Keratinocyte (primary cell): ENCODE data around the gene SLC7A11.

ENCODE experiments used
- EZH2 ChIP-seq: IDR thresholded peaks from one replicate; pipeline ENCODE4 v1.6.1; 2012; ENCODE audit warnings: inconsistent platforms, mild to moderate bottlenecking, low read length, moderate library complexity
- TF ChIP-seq, protein P1 (sequence below), 3 experiments: IDR thresholded peaks in 1 of 3; conservative IDR thresholded peaks in 1 of 3; optimal IDR thresholded peaks in 1 of 3; 2 replicates in 2 of 3; 3 replicates in 1 of 3; pipeline versions ENCODE3 to v1.5.1; 2011; ENCODE audit warnings: low read length in 3 of 3, mild to moderate bottlenecking in 3 of 3, moderate library complexity in 2 of 3, control low read depth in 1 of 3, inconsistent platforms in 1 of 3; ENCODE audit not compliant: insufficient read depth in 2 of 3; ENCODE audit errors: extremely low read depth in 1 of 3

DNA sequence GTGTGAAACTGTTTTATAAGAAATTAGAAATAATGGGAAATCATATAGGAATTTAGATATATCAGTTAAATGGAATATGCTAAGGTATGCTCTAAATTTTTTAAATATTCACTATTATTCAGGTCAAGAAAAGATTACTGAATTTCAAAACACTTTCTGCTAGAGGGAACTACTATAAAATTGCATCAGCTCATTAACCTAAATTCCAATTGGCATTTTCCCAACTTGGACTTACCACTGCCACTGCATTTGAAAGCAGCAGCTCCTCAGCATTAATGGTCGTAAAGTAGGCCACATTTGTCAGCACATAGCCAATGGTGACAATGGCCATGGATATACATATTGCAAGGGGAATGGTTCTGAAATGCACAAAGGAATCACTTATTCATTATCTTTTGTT is 57.3 kb downstream of the SLC7A11 start:
- TF ChIP-seq, protein P1, sequence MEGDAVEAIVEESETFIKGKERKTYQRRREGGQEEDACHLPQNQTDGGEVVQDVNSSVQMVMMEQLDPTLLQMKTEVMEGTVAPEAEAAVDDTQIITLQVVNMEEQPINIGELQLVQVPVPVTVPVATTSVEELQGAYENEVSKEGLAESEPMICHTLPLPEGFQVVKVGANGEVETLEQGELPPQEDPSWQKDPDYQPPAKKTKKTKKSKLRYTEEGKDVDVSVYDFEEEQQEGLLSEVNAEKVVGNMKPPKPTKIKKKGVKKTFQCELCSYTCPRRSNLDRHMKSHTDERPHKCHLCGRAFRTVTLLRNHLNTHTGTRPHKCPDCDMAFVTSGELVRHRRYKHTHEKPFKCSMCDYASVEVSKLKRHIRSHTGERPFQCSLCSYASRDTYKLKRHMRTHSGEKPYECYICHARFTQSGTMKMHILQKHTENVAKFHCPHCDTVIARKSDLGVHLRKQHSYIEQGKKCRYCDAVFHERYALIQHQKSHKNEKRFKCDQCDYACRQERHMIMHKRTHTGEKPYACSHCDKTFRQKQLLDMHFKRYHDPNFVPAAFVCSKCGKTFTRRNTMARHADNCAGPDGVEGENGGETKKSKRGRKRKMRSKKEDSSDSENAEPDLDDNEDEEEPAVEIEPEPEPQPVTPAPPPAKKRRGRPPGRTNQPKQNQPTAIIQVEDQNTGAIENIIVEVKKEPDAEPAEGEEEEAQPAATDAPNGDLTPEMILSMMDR (optimal IDR thresholded peaks at IDR 0.05 in 1 of 3, IDR thresholded peaks at IDR 0.05 in 1 of 3, conservative IDR thresholded peaks at IDR 0.05 in 1 of 3; ENCODE audit: extremely low read depth in 1 of 3, insufficient read depth in 2 of 3, low read length in 3 of 3) = no peak
- TF ChIP-seq EZH2 = no peak
